NT2/D1 (cell line): ENCODE measurements around the gene STYXL2.

Experiments used
- DNase-seq: peaks from one replicate; pipeline ENCODE4 v3.0.0-alpha.2; 2011; ENCODE audit warnings: low read depth, low spot score
- H3K27me3 ChIP-seq: 2 replicates; pipeline ENCODE4 v1.6.0; 2011; ENCODE audit warnings: mild to moderate bottlenecking; ENCODE audit not compliant: insufficient read length, insufficient read depth
- H3K36me3 ChIP-seq: 2 replicates; pipeline ENCODE4 v1.6.1; 2011; ENCODE audit warnings: mild to moderate bottlenecking, low read length, mixed read lengths; ENCODE audit not compliant: insufficient read depth, insufficient read length
- H3K4me1 ChIP-seq: 2 replicates; pipeline ENCODE4 v1.5.1; 2011; ENCODE audit not compliant: insufficient read depth, insufficient read length
- H3K4me3 ChIP-seq: 2 replicates; pipeline ENCODE4 v1.5.1; 2011; ENCODE audit warnings: low read depth; ENCODE audit not compliant: insufficient read length
- H3K9ac ChIP-seq: 2 replicates; pipeline ENCODE4 v1.6.0; 2011; ENCODE audit warnings: low read depth; ENCODE audit not compliant: insufficient read length
- H3K9me3 ChIP-seq: 2 replicates; pipeline ENCODE4 v1.5.1; 2011; ENCODE audit warnings: mild to moderate bottlenecking, low read length; ENCODE audit not compliant: insufficient read depth
- SUZ12 ChIP-seq: IDR thresholded peaks from 2 replicates; pipeline ENCODE4 v1.6.1; 2011; ENCODE audit not compliant: insufficient read length, insufficient read depth; ENCODE audit errors: extremely low read depth
- YY1 ChIP-seq: IDR thresholded peaks from 2 replicates; pipeline ENCODE4 v1.6.1; 2011; ENCODE audit not compliant: insufficient read length, insufficient read depth
- ZNF274 ChIP-seq: IDR thresholded peaks from 2 replicates; pipeline ENCODE4 v1.6.1; 2011; ENCODE audit warnings: mild to moderate bottlenecking, low read depth, low read length

STYXL2 gene

GRCh38 chr1:167136191-167136614, 42.3 kb downstream of the STYXL2 start:
- no peak overlapping the region for H3K9ac ChIP-seq

GRCh38 chr1:167136806-167137205, 42.9 kb downstream of the STYXL2 start:
- TF ChIP-seq ZNF274: no peak
- no peak for TF ChIP-seq YY1
- TF ChIP-seq SUZ12: no peak
- DNase-seq: no peak
- no peaks in the 10 kb centered on the region for H3K27me3 ChIP-seq
- no peak overlapping the region for H3K4me3 ChIP-seq
- H3K4me1 ChIP-seq: peaks cover 12% of the 10 kb centered on the region
- peaks cover 9% of the 10 kb centered on the region; the same call in 1 of the 2 replicates for H3K9me3 ChIP-seq
- H3K9ac ChIP-seq: no peak overlapping the region
- no peaks in the 10 kb centered on the region for H3K36me3 ChIP-seq

More at GRCh38 chr1:167136191-167136614, 42.3 kb downstream of the STYXL2 start:
- peak; percentile 87 for DNase-seq
- Histone ChIP-seq H3K36me3 (no peaks in the 10 kb centered on the region), H3K27me3 (no peaks in the 10 kb centered on the region), H3K9me3 (peaks cover 9% of the 10 kb centered on the region; the same call in 1 of the 2 replicates), H3K4me3 (no peak overlapping the region), H3K4me1 (peaks cover 12% of the 10 kb centered on the region)
- TF ChIP-seq ZNF274 (no peak), YY1 (no peak), SUZ12 (no peak)

- H3K36me3 ChIP-seq: no peaks in the 10 kb centered on the region
- H3K9ac ChIP-seq: no peak overlapping the region
- H3K4me3 ChIP-seq: no peak overlapping the region
- H3K27me3 ChIP-seq: no peaks in the 10 kb centered on the region
- H3K9me3 ChIP-seq: peaks cover 9% of the 10 kb centered on the region; the same call in 1 of the 2 replicates
- DNase-seq: no peak
- H3K4me1 ChIP-seq: peaks cover 12% of the 10 kb centered on the region
- TF ChIP-seq ZNF274 (no peak), SUZ12 (no peak), YY1 (no peak)
Measured at GRCh38 chr1:167137332-167137781, 43.5 kb downstream of the STYXL2 start.

GRCh38 chr1:167137793-167138510, 44.1 kb downstream of the STYXL2 start:
- peaks cover 9% of the 10 kb centered on the region; the same call in 1 of the 2 replicates for H3K9me3 ChIP-seq
- peaks cover 12% of the 10 kb centered on the region for H3K4me1 ChIP-seq
- DNase-seq: peak; percentile 39
- H3K27me3 ChIP-seq: no peaks in the 10 kb centered on the region
- no peaks in the 10 kb centered on the region for H3K36me3 ChIP-seq
- TF ChIP-seq YY1: no peak
- TF ChIP-seq ZNF274: no peak
- TF ChIP-seq SUZ12: no peak
- no peak overlapping the region for H3K4me3 ChIP-seq
- peak overlapping the region; percentile 4 for H3K9ac ChIP-seq

GRCh38 chr1:167138703-167139102, 44.8 kb downstream of the STYXL2 start:
- Histone ChIP-seq H3K36me3 (no peaks in the 10 kb centered on the region), H3K4me1 (peaks cover 12% of the 10 kb centered on the region), H3K9ac (no peak overlapping the region), H3K4me3 (no peak overlapping the region), H3K27me3 (no peaks in the 10 kb centered on the region), H3K9me3 (peaks cover 9% of the 10 kb centered on the region; the same call in 1 of the 2 replicates)
- TF ChIP-seq YY1: no peak
- no peak for TF ChIP-seq SUZ12
- TF ChIP-seq ZNF274: no peak
- DNase-seq: no peak

- no peak for DNase-seq
- H3K9me3 ChIP-seq: peaks cover 13% of the 10 kb centered on the region
- H3K4me3 ChIP-seq: no peak overlapping the region
- TF ChIP-seq YY1 (no peak), SUZ12 (no peak), ZNF274 (no peak)
- H3K4me1 ChIP-seq: peaks cover 5% of the 10 kb centered on the region
- no peaks in the 10 kb centered on the region for H3K27me3 ChIP-seq
- no peak overlapping the region for H3K9ac ChIP-seq
- no peaks in the 10 kb centered on the region for H3K36me3 ChIP-seq
Measured at GRCh38 chr1:167141963-167142362, 48.1 kb downstream of the STYXL2 start.
